HG03175 (cell line): ENCODE measurements around the gene OSER1.

Experiments
- ATAC-seq: cut with Tn5 transposase; IDR thresholded peaks from one replicate; pipeline ENCODE4 v1.9.1; 2021; ENCODE audit warnings: mild to moderate bottlenecking, moderate library complexity; ENCODE audit not compliant: unreplicated experiment

OSER1 gene

DNA sequence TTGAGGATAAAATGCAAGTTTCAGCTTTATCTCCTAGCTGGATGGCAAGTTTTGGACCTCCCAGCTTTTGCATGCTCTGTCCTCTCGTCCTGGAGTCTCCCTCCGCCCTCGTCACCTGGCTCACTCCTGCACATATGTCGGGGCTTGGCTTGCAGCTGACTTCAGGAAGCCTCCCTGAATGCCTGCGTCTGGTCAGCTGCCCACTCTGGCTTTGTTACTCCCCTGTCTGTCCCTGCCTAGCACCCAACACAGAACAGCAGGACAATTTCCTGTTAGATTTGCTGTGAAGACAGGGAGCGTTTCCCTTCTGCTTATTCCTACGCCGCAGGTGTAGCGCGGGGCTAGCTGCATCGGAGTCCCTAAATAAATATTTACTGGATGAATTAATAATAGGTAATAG, 29.0 kb downstream of the OSER1 start:
- no peak for ATAC-seq

DNA sequence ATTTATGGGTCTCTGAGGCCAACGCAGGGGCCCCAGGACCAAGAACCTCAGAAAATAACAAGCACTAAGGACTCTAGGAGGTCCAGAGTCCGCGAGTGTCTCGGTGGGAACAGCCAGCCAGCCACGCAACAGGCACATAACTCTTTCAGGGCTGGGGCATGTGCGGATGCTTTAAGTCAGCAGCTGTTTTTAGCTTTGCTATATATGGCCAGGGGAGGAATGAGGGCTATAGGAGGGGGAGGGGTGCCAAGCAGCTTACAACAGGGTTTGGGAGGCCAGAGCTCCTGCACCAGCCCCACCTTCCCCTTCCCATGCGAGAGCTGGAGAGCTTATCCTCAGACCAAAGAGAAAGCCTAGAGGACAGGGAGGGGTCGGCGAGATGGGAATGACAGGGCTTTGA, 29.8 kb downstream of the OSER1 start:
- ATAC-seq, result no peak

DNA sequence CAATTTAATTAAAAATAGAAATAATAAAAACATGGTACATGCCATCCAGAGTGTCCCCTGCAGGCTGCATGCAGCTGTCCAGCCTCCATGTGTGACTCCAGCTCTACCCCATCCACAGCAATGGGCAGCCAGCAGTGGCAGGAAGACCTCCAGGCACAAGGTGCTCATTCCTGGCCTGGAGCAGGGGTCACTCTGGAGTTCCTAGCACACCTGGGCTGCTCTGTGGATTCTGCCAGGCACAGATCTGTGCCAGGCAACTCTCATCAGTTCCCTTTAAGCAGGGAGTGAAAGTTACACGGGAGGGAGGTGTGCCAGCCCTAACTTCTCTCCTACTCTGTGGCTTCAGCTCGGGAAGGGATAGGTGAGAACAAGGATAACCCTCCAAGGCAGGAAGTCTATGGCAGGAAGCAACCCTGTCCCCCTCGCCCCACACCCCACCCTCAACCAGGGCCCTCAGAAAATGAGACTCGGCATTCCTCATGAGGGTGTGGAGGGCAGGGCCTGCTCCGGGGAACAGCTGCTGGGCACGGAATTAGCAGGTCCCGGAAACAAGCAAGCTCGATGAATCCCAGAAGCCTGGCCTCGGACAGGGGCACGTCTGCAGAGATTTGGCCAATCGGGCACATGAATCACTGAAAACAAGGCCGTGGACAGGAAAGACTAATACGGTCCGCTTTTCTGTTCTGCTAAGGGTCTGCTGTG, 33.6 kb downstream of the OSER1 start:
- ATAC-seq, result no peak

DNA sequence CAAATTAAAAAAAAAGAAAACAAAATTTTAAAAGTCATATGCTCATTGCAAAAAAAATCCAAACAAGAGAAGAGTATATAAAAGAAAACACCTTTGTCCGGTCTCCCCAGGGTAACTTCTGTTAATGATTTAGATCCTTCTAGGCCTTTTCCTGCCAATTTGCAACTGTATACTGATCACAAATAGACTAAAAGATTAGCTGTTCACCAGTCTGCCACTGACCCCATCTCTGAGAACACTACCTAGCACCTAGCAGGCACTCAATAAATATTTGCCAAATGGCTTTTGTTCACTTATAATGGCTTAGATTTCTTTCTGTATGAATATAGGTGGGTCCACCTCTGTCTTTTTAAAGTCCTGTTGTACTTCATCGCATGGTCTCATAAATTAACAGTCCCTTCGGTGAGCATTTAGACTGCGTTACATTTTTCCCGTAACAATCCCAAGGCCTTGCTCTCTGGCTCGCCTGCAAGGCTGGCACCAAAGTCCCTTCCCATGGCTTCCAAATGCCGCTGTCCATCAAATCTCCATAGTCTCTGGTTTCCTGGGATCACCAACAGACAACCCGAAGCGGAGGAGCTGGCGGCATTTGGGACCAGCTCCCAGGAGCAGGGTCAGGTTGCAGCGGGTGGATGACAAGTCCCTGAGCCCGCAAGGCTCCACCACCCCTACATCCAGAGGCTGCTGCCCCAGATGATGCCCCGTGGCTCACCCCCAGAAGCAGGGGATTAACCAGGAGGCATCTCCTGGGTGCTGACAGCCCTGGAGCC, 35.4 kb downstream of the OSER1 start:
- ATAC-seq, result no peak

DNA sequence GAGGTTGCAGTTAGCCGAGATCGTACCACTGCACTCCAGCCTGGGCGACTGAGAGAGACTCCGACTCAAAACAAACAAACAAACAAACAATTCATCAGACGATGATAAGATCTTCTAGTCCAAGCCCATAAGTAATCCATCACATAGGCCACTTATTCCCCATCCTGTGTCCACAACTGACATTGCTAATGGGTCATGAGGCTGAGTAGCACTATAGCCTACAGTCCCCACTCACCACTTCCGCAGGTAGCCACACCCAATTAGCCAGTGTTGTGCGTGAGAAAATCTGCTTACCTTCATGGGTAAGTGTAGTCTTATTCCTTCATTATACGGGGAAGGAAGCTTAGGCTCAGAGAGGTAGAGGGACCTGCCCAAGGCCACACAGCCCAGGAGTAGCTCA, 36.7 kb downstream of the OSER1 start:
- ATAC-seq, result no peak

DNA sequence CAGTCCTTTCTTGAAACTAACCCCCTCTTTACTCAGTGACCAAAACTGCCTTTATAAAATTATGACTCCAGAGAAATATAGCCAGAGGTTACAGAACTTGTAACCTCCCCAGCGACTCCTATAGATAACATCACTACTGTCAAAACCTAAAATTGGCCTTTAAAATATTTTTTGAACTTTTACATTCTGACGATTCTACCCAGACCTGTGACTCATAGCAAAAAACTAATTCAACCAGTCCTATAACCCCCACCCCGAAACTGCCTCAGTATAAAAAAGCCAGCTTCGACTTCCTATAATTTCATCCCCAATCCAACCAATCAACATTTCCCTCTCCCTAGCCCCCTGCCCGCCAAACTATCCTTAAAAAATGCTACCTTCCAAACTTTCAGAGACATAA, 37.5 kb downstream of the OSER1 start:
- ATAC-seq, result no peak

DNA sequence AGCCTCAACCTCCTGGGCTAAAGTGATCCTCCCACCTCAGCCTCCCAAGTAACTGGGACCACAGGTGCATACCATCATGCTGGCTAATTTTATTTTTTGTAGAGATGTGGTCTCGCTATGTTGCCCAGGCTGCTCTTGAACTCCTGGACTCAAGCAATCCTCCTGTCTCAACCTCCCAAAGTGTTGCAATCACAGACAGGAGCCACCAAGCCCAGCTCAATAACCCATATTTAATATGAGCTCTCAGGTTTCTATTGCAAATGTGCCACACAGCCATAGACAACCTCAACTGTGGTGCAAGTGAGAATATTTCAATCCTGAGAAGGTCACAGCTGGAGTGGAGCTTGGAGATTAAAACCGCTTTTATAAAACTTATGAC, 38.0 kb downstream of the OSER1 start:
- ATAC-seq, result no peak

DNA sequence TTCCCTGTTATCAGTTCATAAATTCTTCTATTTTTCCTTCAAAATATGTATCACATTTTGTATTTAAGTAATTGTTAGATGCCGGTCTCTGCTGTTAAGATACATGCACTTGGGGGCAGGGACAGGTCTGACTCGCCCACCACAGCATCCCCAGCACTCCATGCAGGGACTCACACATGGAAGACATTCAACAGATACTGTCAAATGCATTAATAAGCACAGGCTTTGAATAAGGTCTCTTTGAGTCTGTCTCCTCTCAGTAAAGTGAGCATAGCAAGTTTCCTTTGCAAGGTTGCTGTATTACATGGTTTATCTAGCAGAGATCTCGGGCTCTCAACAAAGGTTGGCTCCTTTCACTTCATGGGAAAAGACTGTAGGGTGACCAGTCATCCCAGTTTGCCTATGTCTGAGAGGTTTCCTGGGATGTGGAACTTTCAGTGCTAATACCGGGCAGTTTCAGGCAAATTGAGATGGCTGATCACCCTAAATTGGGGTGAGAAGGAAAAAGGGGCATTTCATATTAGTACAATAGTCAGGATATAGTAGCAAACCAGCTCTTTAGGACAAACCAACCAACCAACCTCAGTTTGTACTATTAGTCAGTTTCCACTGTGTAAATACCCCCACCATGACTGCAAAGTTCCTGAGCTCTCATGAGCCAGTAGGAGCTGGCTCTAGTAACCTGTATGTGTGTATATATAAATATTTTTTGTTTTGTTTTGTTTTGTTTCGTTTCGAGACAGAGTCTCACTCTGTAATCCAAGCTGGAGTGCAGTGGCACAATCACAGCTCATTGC, 38.6 kb downstream of the OSER1 start:
- ATAC-seq, result no peak

DNA sequence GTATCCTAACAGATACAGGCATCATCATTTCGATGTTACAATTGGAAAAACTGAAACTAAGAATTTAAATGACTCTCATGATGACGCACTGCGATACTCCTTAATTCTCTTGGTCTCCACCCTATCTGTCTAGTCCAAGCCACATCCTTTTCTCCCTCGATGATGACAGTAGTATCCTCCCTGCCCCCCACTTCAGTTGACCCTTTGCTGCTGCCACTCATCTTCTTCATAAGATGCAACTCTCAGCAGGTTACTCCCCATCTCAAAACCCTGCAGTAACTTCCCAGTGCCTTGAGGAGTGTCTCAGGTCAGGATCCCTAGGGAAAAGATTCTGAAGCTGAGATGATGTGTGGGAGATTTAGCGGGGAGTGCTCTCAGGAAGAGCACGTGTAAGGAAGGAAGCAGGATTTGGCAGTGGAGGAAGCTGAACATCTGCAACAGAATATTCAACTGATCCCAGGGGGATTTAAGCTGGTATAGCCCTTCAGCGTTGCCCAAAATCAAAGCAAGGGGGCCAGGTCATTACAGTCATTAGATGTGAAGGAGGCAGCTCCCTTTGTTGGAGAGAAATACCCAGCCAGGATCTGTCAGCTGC, 39.7 kb downstream of the OSER1 start:
- no peak for ATAC-seq

DNA sequence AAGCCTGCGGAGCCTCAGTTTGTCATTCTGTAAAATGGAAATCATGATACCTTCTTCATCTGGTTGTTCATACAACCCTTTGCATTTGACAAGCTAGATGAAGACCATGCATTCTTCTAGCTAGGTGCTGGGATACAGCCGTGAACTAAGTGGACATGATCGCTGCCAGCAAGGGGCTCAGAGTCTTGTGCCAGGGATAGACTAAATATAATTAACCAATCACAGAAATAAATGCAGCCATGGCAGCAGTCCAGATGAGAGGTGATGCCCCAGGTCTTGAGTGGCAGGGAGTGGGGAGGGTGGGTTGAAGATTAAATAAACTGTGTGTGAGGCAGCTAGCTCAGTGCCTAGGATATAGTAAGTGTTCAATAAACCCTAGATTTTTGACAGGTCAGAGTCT, 42.8 kb downstream of the OSER1 start:
- no peak for ATAC-seq

DNA sequence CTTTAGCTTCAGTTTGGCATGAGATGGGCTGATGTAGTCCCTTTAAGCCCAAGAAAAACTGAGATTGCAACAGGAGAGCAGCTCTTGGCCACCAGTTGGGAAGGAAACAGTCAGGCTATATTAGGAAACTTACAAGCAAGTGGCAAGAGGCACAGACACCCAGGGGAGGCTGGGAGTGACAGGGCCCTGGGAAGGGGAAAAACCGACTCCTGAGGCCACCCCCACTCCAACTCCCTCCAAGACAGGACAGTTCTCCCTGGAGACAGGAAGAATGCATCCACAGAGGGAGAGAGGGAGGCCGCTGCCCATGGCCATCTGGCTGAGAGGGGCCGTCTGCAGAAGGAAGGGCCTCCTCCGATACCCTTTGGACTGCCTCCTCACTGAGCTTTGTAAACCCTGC, 44.1 kb downstream of the OSER1 start:
- no peak for ATAC-seq

DNA sequence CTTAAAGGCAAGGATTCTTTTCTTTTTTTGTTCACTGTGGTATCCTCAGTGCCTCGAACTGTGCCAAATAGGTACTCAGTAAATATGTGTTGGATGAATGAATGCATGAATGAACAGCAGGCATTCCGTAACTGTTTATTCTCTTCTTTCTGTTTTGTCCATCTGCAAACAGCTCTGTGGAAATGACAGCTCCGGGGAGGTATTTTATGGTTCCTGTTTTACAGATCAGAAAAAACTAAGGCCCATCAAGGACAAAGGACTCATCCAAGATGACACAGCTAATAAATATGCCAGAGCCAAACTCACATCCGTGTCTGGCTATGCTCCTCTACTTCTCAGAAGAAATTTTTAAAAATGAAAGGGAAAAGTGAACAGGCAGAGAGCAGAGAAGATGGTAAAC, 44.6 kb downstream of the OSER1 start:
- ATAC-seq, result no peak

DNA sequence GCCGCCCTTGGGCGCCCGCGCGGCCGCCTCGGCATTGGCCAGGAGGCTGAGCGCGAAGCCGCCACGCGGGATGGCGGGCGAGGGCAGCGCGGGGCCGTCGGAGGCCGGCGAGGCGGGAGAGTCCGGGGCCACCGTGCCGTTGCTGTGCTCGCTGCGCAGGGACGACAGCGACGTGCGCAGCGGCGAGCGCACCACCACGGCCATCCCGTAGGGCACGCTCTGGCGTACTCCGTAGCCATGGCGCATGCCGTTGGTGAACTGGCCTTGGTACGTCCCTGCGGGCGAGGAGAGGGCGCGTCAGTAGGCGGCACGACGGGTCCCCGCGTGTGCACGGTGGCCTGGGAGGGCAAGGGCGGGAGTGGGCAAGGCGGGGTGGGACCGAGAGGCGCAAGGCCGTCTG, 50.4 kb downstream of the OSER1 start:
- no peak for ATAC-seq

DNA sequence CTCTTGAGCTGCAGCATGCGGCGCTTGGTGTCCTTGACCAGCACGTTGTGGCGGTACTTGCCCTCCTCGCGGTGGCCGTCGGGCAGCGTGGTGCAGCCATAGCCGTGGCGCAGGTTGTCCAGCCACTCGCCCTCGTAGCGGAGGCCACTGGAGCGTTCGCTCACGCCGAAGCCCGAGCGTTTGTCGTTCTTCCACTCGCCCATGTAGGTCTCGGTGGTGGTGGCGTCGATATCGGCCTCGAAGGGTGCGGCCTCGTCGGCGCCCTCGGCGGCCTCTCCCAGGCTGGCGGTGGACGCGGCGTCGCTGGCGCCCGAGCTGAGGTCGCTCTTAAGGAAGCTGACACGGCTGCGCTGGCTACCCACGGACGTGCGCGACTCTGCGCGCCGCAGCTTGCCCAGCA, 50.9 kb downstream of the OSER1 start:
- ATAC-seq, result no peak

DNA sequence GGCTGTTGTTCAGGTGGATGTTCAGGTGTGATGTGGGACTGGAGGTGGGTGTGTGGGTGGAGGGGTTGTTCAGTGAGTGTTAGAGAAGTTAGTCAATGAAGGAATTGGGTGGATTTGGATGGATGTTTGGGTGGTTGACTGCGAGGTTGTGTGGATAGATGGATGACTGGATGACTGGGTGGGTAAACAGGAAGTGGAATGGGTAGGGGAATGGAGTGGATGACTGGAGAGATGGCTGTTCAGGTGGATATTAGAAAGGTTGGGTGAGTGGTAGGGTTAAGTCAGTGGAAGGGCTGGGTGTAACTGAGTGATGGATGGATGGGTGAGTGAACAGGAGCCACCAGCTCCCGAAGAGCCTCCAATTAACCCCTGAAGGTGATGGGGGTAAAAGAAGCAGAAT, 51.4 kb downstream of the OSER1 start:
- ATAC-seq, result no peak

DNA sequence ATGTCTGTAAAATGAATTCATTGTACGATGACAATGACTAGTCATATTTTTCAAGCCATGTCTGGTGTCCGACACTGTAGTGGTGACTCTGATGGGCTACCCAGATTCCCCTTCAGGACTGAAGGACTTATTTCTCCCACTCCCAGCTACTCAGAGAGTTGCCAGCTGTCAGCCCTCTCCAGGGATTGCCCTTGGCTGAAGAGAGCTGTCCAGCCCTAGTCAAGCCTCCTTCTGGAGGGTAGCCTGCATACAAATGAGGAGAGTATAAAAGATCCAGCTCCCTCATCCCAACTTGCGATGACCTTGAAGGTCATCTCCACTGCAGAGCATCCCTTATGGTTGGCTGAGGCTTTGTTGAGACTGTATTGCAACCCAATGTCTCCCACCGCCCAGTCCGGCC, 53.5 kb downstream of the OSER1 start:
- ATAC-seq, result no peak

DNA sequence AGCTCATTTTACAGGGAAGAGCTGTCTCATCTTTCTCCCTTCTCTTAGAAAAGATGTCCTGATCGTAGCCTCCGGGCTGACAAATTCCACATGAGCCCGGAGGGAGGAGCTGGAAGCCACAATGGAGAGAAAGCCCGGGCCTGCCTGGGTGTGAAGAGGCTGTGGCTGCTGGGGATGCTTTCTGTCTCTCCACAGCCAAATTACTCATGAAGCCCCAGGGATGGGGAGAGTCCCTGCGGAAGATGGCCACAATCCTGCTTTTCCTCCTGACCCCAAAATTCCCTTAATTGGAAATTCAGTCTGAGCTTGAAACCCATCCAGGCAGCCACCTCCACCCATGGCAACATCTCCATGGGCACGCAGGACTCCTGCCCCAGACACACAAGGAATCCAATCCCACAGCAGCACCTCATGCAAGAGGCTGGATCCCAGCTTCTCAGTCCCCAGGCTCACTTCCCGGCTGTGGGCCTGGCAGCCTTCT, 56.0 kb downstream of the OSER1 start:
- ATAC-seq, result no peak

DNA sequence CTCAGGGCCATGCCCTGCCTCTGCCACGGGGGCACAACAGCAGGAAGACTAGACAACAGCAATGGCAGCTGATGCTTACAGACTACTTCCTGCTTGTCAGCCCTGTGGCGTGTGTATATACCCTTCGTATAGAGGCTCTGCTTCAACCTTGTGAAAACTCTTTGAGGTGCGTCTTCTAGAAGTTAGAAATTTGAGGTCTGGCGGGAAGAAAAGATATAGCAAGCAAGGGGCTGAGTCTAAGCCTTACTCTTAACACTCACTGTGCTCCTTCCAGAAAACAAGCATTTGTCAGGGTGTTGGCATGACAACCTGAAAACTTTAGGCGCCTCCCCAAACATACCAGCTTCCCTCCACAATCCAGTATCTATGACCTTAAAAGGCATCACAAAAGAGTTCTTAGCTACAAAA, 56.9 kb downstream of the OSER1 start:
- no peak for ATAC-seq

DNA sequence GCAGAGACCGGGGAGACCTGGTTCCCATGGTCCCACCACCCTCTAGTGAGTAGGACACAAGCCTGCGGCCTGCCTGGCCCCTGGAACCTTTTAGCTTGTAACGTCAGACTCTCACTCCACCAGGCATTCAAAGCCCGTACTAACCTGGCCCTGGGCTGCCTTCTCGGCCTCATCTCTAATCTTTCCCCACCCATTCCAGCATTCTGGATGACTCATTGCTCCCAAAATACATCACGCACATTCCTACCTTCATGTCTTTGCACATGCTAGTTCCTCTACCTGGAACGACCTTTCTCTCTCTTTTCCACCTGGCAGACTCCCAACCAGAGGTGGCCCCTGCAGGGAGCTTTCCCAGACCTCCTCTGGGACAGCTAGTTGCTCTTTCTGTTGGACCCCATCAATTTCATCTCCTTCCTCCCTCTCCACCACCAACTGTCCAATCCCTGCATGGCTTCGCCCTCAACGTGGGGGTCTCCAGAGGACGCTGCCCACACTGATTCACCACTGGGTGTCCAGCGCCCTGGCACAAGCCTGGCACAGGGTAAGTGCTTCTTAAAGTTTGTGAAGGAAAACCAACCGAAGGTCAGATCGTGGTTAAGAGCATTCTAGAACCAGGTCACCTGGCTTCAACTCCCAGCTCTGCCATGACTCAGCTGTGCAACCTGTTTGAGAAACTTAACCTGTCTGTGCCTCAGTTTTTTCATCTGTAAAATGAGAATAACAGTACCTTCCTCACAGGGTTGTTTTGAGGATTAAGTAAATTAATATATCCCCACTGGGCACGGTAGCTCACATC, 58.8 kb downstream of the OSER1 start:
- ATAC-seq, result no peak

DNA sequence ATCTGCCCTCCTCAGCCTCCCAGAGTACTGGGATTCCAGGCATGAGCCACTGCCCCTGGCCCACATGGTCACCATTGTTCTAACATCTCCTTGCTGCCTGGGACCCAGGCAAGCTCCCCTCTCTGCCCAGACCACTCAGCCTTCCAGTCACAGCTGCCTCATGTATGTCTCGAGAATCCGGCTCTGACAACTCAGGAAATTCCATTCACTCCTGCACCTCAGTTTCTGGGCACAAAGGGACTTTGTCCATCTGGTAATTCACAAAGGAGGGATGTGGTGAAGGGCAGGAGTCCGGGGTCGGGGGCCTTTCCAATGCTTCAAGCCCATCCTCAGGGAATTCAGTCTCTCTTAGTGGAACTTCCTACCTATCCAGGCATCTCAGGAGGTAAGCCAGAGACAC, 64.3 kb downstream of the OSER1 start:
- no peak for ATAC-seq
